ENCODE results near the gene TTC5. TPM values are rescaled to one million over a fixed set of nuclear protein-coding genes. Genes with fewer than 3 reads are reported as not detected.
A peak's percentile ranks its signal among the peaks of the same experiment; 100 is the strongest.
"Not testable (repeated sequence)": the region's sequence is repeated elsewhere in the genome, so short reads cannot be mapped to it uniquely, and the experiment has no call there.

Gene TTC5
- total RNA-seq, 1 experiment from 2014 or later, result 18.4 TPM

- Mint-ChIP-seq H3K27ac (ENCODE audit: low read depth, unreplicated experiment) (peak overlapping the region; percentile 92), H3K27me3 (ENCODE audit: insufficient read depth, unreplicated experiment) (no peaks in the 10 kb centered on the region), H3K4me1 (ENCODE audit: insufficient read depth, unreplicated experiment) (peaks cover 7% of the 10 kb centered on the region), H3K36me3 (ENCODE audit: insufficient read depth, unreplicated experiment) (peaks cover 21% of the 10 kb centered on the region), H3K4me3 (ENCODE audit: unreplicated experiment) (peak overlapping the region; percentile 78), H3K9me3 (ENCODE audit: unreplicated experiment) (no peaks in the 10 kb centered on the region)
- ChIA-PET CTCF (interaction anchor here (0.6 to 8.8 kb wide), 13 partner anchors 9 to 722 kb away, joined by 3 to 57 read pairs (median 4); partner anchors contain the start of genes CCNB1IP1 and TTC5), POLR2A (interaction anchor here (0.9 to 4.3 kb wide), 9 partner anchors 12 to 341 kb away, joined by 3 to 205 read pairs (median 22); partner anchors contain the start of genes APEX1, CCNB1IP1, OSGEP and PIP4P1)
- no peak for TF ChIP-seq CTCF (IDR thresholded peaks at IDR 0.05; ENCODE audit: unreplicated experiment)
- no TSS peak for BruUV-seq (replicated peaks)
- intact Hi-C loops (cut with micrococcal nuclease), result loop anchor here (2.0 to 5.0 kb wide), 3 partner anchors 71 to 341 kb away; partner anchors contain the start of gene TEP1
- DNase-seq (ENCODE audit: unreplicated experiment), result no peak
Observed at GRCh38 chr14:20341646-20342045, 35.9 kb upstream of the TTC5 start.

GRCh38 chr14:20341032-20341431, 35.3 kb upstream of the TTC5 start:
- not testable (repeated sequence) for DNase-seq (ENCODE audit: unreplicated experiment); H3K4me3 Mint-ChIP-seq (ENCODE audit: unreplicated experiment); H3K9me3 Mint-ChIP-seq (ENCODE audit: unreplicated experiment); BruUV-seq (replicated peaks); H3K27ac Mint-ChIP-seq (ENCODE audit: low read depth, unreplicated experiment); H3K4me1 Mint-ChIP-seq (ENCODE audit: insufficient read depth, unreplicated experiment); H3K27me3 Mint-ChIP-seq (ENCODE audit: insufficient read depth, unreplicated experiment)
- ChIA-PET POLR2A (interaction anchor here (1.0 to 4.3 kb wide), 8 partner anchors 11 to 342 kb away, joined by 3 to 205 read pairs (median 24); partner anchors contain the start of genes APEX1, CCNB1IP1, OSGEP and PNP), CTCF (interaction anchor here (0.7 to 8.8 kb wide), 10 partner anchors 8 to 630 kb away, joined by 3 to 57 read pairs (median 4); partner anchors contain the start of genes CCNB1IP1 and TTC5)
- intact Hi-C loops (cut with micrococcal nuclease), result loop anchor here (5.0 kb wide), 1 partner anchor 71 kb away; the partner anchor contains the start of gene TEP1
- H3K36me3 Mint-ChIP-seq (ENCODE audit: insufficient read depth, unreplicated experiment), result peaks cover 15% of the 10 kb centered on the region

GRCh38 chr14:20334017-20334416, 28.3 kb upstream of the TTC5 start:
- no peak overlapping the region for H3K27ac Mint-ChIP-seq (ENCODE audit: low read depth, unreplicated experiment)
- H3K9me3 Mint-ChIP-seq (ENCODE audit: unreplicated experiment), result no peaks in the 10 kb centered on the region
- H3K4me1 Mint-ChIP-seq (ENCODE audit: insufficient read depth, unreplicated experiment), result peaks cover 25% of the 10 kb centered on the region
- H3K36me3 Mint-ChIP-seq (ENCODE audit: insufficient read depth, unreplicated experiment), result peaks cover 8% of the 10 kb centered on the region
- no peak for DNase-seq (ENCODE audit: unreplicated experiment)
- TF ChIP-seq CTCF (IDR thresholded peaks at IDR 0.05; ENCODE audit: unreplicated experiment), result no peak
- BruUV-seq (replicated peaks), result no TSS peak
- H3K27me3 Mint-ChIP-seq (ENCODE audit: insufficient read depth, unreplicated experiment), result no peaks in the 10 kb centered on the region
- H3K4me3 Mint-ChIP-seq (ENCODE audit: unreplicated experiment), result no peak overlapping the region
- ChIA-PET POLR2A (interaction anchor here (0.6 to 9.8 kb wide), 10 partner anchors 9 to 350 kb away, joined by 3 to 205 read pairs (median 4); partner anchors contain the start of genes APEX1, OSGEP, PARP2 and PIP4P1), CTCF (interaction anchor here (0.8 to 9.9 kb wide), 5 partner anchors 9 to 364 kb away, joined by 3 to 152 read pairs (median 3); partner anchors contain the start of gene PARP2)
- intact Hi-C loops (cut with micrococcal nuclease), result no loop called here

GRCh38 chr14:20333494-20333841, 27.7 kb upstream of the TTC5 start:
- H3K36me3 Mint-ChIP-seq (ENCODE audit: insufficient read depth, unreplicated experiment), result peaks cover 8% of the 10 kb centered on the region
- no peak for DNase-seq (ENCODE audit: unreplicated experiment)
- intact Hi-C loops (cut with micrococcal nuclease), result loop anchor here (2.0 kb wide), 1 partner anchor 127 kb away; the partner anchor contains the start of gene PIP4P1
- no peak for TF ChIP-seq CTCF (IDR thresholded peaks at IDR 0.05; ENCODE audit: unreplicated experiment)
- H3K27ac Mint-ChIP-seq (ENCODE audit: low read depth, unreplicated experiment), result peak overlapping the region; percentile 94
- no peaks in the 10 kb centered on the region for H3K9me3 Mint-ChIP-seq (ENCODE audit: unreplicated experiment)
- H3K4me1 Mint-ChIP-seq (ENCODE audit: insufficient read depth, unreplicated experiment), result peaks cover 25% of the 10 kb centered on the region
- H3K4me3 Mint-ChIP-seq (ENCODE audit: unreplicated experiment), result peak overlapping the region; percentile 93
- no TSS peak for BruUV-seq (replicated peaks)
- POLR2A ChIA-PET, result interaction anchor here (0.6 to 9.8 kb wide), 11 partner anchors 9 to 351 kb away, joined by 3 to 205 read pairs (median 5); partner anchors contain the start of genes APEX1, OSGEP, PARP2 and PIP4P1
- no peaks in the 10 kb centered on the region for H3K27me3 Mint-ChIP-seq (ENCODE audit: insufficient read depth, unreplicated experiment)
- CTCF ChIA-PET, result interaction anchor here (0.6 to 9.9 kb wide), 6 partner anchors 9 to 523 kb away, joined by 3 to 152 read pairs (median 3); partner anchors contain the start of gene PARP2

All from MCF 10A (cell line).